ENCODE measurements around the gene HNRNPLL. TPM values are rescaled to one million over a fixed set of nuclear protein-coding genes. Genes with fewer than 3 reads are reported as not detected.

Gene HNRNPLL
- total RNA-seq, 1 donor from 2014 or later, result 10.6 TPM

GRCh38 chr2:38534746-38535403 is 67.9 kb downstream of the HNRNPLL start:
- H3K36me3 ChIP-seq, result no peaks in the 10 kb centered on the region
- TF ChIP-seq CTCF (IDR thresholded peaks at IDR 0.05), result no peak
- H3K4me1 ChIP-seq, result peaks cover 0 to 3% of the 10 kb centered on the region in 2 donors
- no peak overlapping the region for H3K27ac ChIP-seq
- H3K4me3 ChIP-seq, result no peak overlapping the region
- H3K27me3 ChIP-seq, result no peaks in the 10 kb centered on the region
- no peak for DNase-seq (ENCODE audit: low spot score in 2 of 2)
- intact Hi-C loops (cut with DNase I), result loop anchor here (5.0 kb wide), 1 partner anchor 67 kb away; the partner anchor contains the start of gene HNRNPLL
- H3K9me3 ChIP-seq, result no peaks in the 10 kb centered on the region

- no peaks in the 10 kb centered on the region for H3K27me3 ChIP-seq
- no peak for DNase-seq (ENCODE audit: low spot score in 2 of 2)
- peaks cover 0 to 4% of the 10 kb centered on the region in 2 donors for H3K4me1 ChIP-seq
- TF ChIP-seq CTCF (IDR thresholded peaks at IDR 0.05), result no peak
- intact Hi-C loops (cut with DNase I), result no loop called here
- no peaks in the 10 kb centered on the region for H3K36me3 ChIP-seq
- no peak overlapping the region for H3K27ac ChIP-seq
- no peaks in the 10 kb centered on the region for H3K9me3 ChIP-seq
- H3K4me3 ChIP-seq, result no peak overlapping the region
Measured at GRCh38 chr2:38533757-38534545, 68.8 kb downstream of the HNRNPLL start.

GRCh38 chr2:38533180-38533579 is 69.5 kb downstream of the HNRNPLL start:
- H3K27me3 ChIP-seq, result no peaks in the 10 kb centered on the region
- peak in 1 of 2 donors; percentile 27 for DNase-seq (ENCODE audit: low spot score in 2 of 2)
- no peak for TF ChIP-seq CTCF (IDR thresholded peaks at IDR 0.05)
- no peaks in the 10 kb centered on the region for H3K36me3 ChIP-seq
- H3K4me1 ChIP-seq, result peaks cover 0 to 10% of the 10 kb centered on the region in 2 donors
- H3K4me3 ChIP-seq, result peak overlapping the region in 1 of 2 donors; percentile 20
- intact Hi-C loops (cut with DNase I), result no loop called here
- H3K9me3 ChIP-seq, result no peaks in the 10 kb centered on the region
- no peak overlapping the region for H3K27ac ChIP-seq

GRCh38 chr2:38532366-38532765 is 70.4 kb downstream of the HNRNPLL start:
- Histone ChIP-seq H3K27me3 (no peaks in the 10 kb centered on the region), H3K4me3 (no peak overlapping the region), H3K9me3 (no peaks in the 10 kb centered on the region), H3K27ac (no peak overlapping the region), H3K36me3 (no peaks in the 10 kb centered on the region), H3K4me1 (peaks cover 0 to 16% of the 10 kb centered on the region in 2 donors)
- TF ChIP-seq CTCF (IDR thresholded peaks at IDR 0.05), result no peak
- intact Hi-C loops (cut with DNase I), result no loop called here
- no peak for DNase-seq (ENCODE audit: low spot score in 2 of 2)

GRCh38 chr2:38529208-38529607 is 73.5 kb downstream of the HNRNPLL start:
- Histone ChIP-seq H3K4me1 (peaks cover 0 to 22% of the 10 kb centered on the region in 2 donors), H3K27ac (no peak overlapping the region), H3K27me3 (no peaks in the 10 kb centered on the region), H3K36me3 (no peaks in the 10 kb centered on the region), H3K4me3 (no peak overlapping the region), H3K9me3 (no peaks in the 10 kb centered on the region)
- no peak for DNase-seq (ENCODE audit: low spot score in 2 of 2)
- no peak for TF ChIP-seq CTCF (IDR thresholded peaks at IDR 0.05)
- intact Hi-C loops (cut with DNase I), result loop anchor here (2.0 to 5.0 kb wide), 2 partner anchors 62 to 152 kb away; partner anchors contain the start of gene ATL2
